Hepatocyte (in vitro differentiated cells): ENCODE measurements around the gene NEK9.
"Not testable (repeated sequence)": the region's sequence is repeated elsewhere in the genome, so short reads cannot be mapped to it uniquely, and the experiment has no call there.

Experiments used
- EZH2 ChIP-seq: fragments of 200-600 bp; sonication (generic); IDR thresholded peaks from 2 replicates; pipeline ENCODE4 v1.6.1; 2016; ENCODE audit warnings: antibody characterized with exemption, mild to moderate bottlenecking, borderline replicate concordance
- TF ChIP-seq, protein P1 (sequence below): fragments of 200-600 bp; sonication (generic); IDR thresholded peaks from 2 replicates; pipeline ENCODE4 v1.5.1; 2016; ENCODE audit warnings: antibody characterized with exemption, mild to moderate bottlenecking; ENCODE audit not compliant: poor library complexity

DNA sequence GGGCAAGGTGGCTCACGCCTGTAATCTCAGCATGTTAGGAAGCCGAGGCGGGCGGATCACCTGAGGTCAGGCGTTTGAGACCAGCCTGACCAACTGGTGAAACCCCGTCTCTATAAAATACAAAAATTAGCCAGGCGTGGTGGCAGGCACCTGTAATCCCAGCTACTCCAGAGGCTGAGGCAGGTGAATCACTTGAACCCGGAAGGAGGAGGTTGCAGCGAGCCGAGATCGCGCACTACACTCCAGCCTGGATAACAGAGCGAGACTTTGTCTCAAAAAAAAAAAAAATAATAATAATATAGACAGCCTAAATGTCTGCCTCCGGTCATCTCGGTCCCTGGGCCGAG lies 599 bp upstream of the NEK9 start:
- not testable (repeated sequence) for TF ChIP-seq EZH2
- TF ChIP-seq, protein P1, sequence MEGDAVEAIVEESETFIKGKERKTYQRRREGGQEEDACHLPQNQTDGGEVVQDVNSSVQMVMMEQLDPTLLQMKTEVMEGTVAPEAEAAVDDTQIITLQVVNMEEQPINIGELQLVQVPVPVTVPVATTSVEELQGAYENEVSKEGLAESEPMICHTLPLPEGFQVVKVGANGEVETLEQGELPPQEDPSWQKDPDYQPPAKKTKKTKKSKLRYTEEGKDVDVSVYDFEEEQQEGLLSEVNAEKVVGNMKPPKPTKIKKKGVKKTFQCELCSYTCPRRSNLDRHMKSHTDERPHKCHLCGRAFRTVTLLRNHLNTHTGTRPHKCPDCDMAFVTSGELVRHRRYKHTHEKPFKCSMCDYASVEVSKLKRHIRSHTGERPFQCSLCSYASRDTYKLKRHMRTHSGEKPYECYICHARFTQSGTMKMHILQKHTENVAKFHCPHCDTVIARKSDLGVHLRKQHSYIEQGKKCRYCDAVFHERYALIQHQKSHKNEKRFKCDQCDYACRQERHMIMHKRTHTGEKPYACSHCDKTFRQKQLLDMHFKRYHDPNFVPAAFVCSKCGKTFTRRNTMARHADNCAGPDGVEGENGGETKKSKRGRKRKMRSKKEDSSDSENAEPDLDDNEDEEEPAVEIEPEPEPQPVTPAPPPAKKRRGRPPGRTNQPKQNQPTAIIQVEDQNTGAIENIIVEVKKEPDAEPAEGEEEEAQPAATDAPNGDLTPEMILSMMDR = not testable (repeated sequence)
